Chondrocyte (in vitro differentiated cells): ENCODE data around the gene SP100. TPM values are rescaled to one million over a fixed set of nuclear protein-coding genes. Genes with fewer than 3 reads are reported as not detected.
A peak's percentile ranks its signal among the peaks of the same experiment; 100 is the strongest.
"Not testable (repeated sequence)": the region's sequence is repeated elsewhere in the genome, so short reads cannot be mapped to it uniquely, and the experiment has no call there.

Experiments used
- DNase-seq: peaks from one replicate; pipeline ENCODE4 v3.0.0; 2021; ENCODE audit warnings: mixed read lengths, low spot score
- H3K27ac Mint-ChIP-seq: one replicate; pipeline ENCODE4 v1.8.0; 2021; ENCODE audit warnings: mild to moderate bottlenecking, moderate library complexity, mixed read lengths; ENCODE audit not compliant: unreplicated experiment
- H3K27me3 Mint-ChIP-seq: 2 replicates; pipeline ENCODE4 v1.8.0; 2021; ENCODE audit warnings: low read depth, mixed read lengths
- H3K36me3 Mint-ChIP-seq: 2 replicates; pipeline ENCODE4 v1.8.0; 2021; ENCODE audit warnings: low read depth, mixed read lengths
- H3K4me1 Mint-ChIP-seq: 2 replicates; pipeline ENCODE4 v1.8.0; 2021; ENCODE audit warnings: low read depth, mild to moderate bottlenecking, mixed read lengths
- H3K4me3 Mint-ChIP-seq: one replicate; pipeline ENCODE4 v1.8.0; 2021; ENCODE audit warnings: mild to moderate bottlenecking, moderate library complexity, mixed read lengths; ENCODE audit not compliant: unreplicated experiment
- H3K9me3 Mint-ChIP-seq: 2 replicates; pipeline ENCODE4 v1.8.0; 2021; ENCODE audit warnings: low read depth, mixed read lengths
- CTCF ChIP-seq: fragments of 200-600 bp; sonication (generic); IDR thresholded peaks from 2 replicates; pipeline ENCODE4 v1.5.0; 2021; ENCODE audit warnings: antibody characterized with exemption, mild to moderate bottlenecking, moderate library complexity
- long read RNA-seq: library from polyadenylated mRNA; stranded (forward); transcript quantifications from one replicate; pipeline ENCODE4 v2.0.0, GENCODE V29; 2021
- total RNA-seq: library from RNA; stranded (reverse); gene quantifications from 3 replicates; pipeline ENCODE4 v1.2.1, GENCODE V29; 2021

The SP100 gene
- 57.6 to 67.0 TPM (median 66.7 TPM) in 3 replicates for total RNA-seq
- long read RNA-seq, transcript SP100-205 (14 exons, 1,802 nt), result minor isoform, 8 of 66 reads
- long read RNA-seq, transcript SP100-204 (15 exons, 1,898 nt), result major isoform, 44 of 66 reads
- long read RNA-seq, partial matches to known transcripts, result 1 of 66 reads
- long read RNA-seq, other reads (novel, unspliced or antisense), result 12 of 66 reads

DNA sequence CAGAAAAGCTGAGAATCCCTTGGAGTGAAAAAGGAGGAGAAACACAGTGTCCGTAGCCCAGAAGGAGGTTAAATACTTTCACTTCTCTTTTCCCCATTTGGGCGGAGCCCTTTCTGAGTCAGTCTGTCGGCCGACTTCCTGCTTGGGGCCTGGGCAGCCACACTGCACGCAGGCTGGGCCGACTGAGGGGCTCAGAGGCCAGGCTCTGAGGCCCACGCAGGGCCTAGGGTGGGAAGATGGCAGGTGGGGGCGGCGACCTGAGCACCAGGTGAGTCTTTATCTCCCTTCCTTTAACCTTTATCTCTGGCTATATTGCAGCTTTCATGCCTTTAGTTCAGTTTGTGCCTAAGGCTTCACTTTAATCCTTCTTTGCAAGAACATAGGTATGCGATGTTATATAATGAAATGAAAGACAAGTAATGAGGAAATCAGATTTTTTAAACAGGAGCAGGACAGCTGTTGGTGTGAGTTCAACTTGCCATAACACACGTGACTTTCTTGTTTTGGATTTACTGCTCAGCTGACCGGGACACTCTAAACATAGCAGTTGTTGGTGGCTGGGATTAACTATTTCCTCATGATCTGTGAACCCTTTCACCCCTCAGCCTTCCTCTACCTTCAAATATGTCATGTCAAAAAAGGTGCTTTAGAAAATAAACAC, at the start of gene SP100:
Gene SP100 (plus strand): TSS at position 141 of the 661 bp plus-strand sequence. CDS start 96 bp downstream, at position 237.
- Mint-ChIP-seq H3K9me3 (no peaks in the 10 kb centered on the region), H3K27me3 (no peaks in the 10 kb centered on the region), H3K27ac (peak within 1 kb of the TSS; percentile 99), H3K36me3 (peaks cover 2% of the 10 kb centered on the region), H3K4me1 (peaks cover 54% of the 10 kb centered on the region), H3K4me3 (peak within 1 kb of the TSS; percentile 88)
- DNase-seq, result no peak
- no peak for TF ChIP-seq CTCF

- no peaks in the 10 kb centered on the region for H3K27me3 Mint-ChIP-seq
- H3K4me1 Mint-ChIP-seq, result no peaks in the 10 kb centered on the region
- H3K27ac Mint-ChIP-seq, result no peak overlapping the region
These were observed 33.9 kb upstream of the SP100 start for GRCh38 chr2:230382108-230382507.

DNA sequence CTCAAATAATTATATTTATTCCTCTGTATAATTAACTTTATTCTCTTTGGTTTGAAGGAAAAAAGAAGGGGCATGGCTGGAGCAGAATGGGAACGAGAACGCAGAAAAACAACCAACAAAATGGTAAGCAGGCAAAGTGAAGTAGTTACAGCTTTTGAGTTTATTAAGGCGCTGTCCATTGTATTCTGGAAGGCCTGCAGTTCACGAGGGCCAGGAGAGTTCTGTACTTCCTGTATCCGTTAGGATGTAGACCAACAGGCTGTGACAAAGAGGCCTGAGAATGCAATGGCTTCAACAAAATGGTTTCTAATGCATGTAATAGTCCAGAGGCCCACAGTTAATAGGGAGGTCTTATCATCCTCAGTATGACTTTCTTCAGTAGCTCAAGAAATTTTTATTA, 32.5 kb upstream of the SP100 start:
- no peak overlapping the region for H3K4me3 Mint-ChIP-seq
- H3K4me1 Mint-ChIP-seq, result no peaks in the 10 kb centered on the region
- H3K27me3 Mint-ChIP-seq, result no peaks in the 10 kb centered on the region
- TF ChIP-seq CTCF, result no peak
- H3K27ac Mint-ChIP-seq, result no peak overlapping the region
- no peaks in the 10 kb centered on the region for H3K9me3 Mint-ChIP-seq
- H3K36me3 Mint-ChIP-seq, result peaks cover 36% of the 10 kb centered on the region
- DNase-seq, result no peak

More at GRCh38 chr2:230382108-230382507, 33.9 kb upstream of the SP100 start:
- H3K9me3 Mint-ChIP-seq, result no peaks in the 10 kb centered on the region
- no peak for TF ChIP-seq CTCF
- H3K4me3 Mint-ChIP-seq, result no peak overlapping the region
- peaks cover 36% of the 10 kb centered on the region for H3K36me3 Mint-ChIP-seq
- no peak for DNase-seq

- Mint-ChIP-seq H3K4me3 (no peak overlapping the region), H3K27me3 (no peaks in the 10 kb centered on the region), H3K27ac (no peak overlapping the region), H3K9me3 (no peaks in the 10 kb centered on the region), H3K36me3 (peaks cover 37% of the 10 kb centered on the region), H3K4me1 (no peaks in the 10 kb centered on the region)
- no peak for TF ChIP-seq CTCF
- no peak for DNase-seq
These were observed 31.0 kb upstream of the SP100 start for GRCh38 chr2:230384986-230385385.

DNA sequence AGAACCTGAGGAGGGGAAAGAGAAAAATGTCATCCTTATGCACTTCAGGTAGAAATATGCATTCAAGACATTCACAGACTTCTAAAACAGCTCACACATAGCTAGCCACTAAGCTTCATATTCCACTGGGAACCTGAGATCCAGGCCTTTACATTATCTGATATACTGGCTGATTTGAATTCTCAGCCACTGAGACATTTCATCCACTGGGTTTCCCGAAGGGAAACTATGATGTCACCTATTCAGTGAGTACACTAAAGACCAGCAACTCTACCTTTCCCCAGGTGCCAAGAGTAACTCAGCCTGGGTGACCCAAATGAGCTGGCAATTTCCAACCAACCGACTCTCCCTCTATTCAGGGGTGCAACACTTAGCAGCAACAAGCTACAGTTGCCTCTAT, 21.7 kb upstream of the SP100 start:
- peaks cover 67% of the 10 kb centered on the region for H3K36me3 Mint-ChIP-seq
- H3K27me3 Mint-ChIP-seq, result no peaks in the 10 kb centered on the region
- H3K9me3 Mint-ChIP-seq, result peaks cover 9% of the 10 kb centered on the region
- H3K4me1 Mint-ChIP-seq, result no peaks in the 10 kb centered on the region
- H3K27ac Mint-ChIP-seq, result no peak overlapping the region
- TF ChIP-seq CTCF, result no peak
- H3K4me3 Mint-ChIP-seq, result no peak overlapping the region
- DNase-seq, result no peak

DNA sequence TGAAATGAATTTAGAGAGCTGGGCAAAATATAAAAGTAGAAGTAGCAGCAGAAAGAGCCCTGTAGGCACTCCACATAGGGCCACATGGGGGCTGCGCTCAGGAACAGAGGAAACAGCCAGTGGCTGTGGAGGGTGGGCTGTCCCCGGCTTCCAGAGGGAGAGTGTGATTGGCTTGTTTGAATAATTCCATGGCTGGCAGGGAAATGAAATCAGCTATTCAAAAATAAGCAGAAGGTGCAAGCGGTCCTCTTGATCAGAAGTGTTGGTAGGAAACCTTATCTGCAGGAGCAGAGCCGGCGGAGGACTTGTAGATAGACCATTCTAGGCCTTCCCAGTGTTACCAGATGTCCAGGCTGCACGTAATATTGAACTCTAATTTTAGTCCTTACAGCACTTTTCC, 17.3 kb upstream of the SP100 start:
- not testable (repeated sequence) for H3K4me3 Mint-ChIP-seq, DNase-seq, H3K4me1 Mint-ChIP-seq, H3K9me3 Mint-ChIP-seq, H3K27ac Mint-ChIP-seq, H3K27me3 Mint-ChIP-seq
- peaks cover 53% of the 10 kb centered on the region for H3K36me3 Mint-ChIP-seq
